ENCODE results near the gene FMN1. TPM values are rescaled to one million over a fixed set of nuclear protein-coding genes. Genes with fewer than 3 reads are reported as not detected.

The FMN1 gene
- total RNA-seq, 4 donors from 2014 or later: 2.6 to 6.6 (median 4.2) TPM

DNA sequence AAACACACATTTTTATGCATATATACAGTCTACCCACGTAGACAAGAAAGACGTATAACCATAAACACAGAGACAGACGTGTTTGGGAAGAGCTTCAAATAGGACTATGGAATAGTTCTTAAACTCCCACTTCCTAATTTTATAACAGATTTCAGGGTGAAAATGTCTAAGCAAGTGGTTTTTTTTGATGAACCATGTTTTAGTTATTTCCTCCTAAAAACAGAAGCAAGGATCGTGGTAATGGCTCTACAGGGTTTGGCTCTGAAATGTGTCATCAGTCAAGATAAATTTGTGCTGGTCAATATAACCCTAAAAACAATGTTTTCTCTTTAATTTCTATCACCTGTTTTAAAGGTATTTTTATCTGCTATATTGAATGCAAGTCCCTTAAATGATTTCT, 58.2 kb downstream of the FMN1 start:
- Histone ChIP-seq H3K9me3 (no peaks in the 10 kb centered on the region), H3K27ac (no peak overlapping the region), H3K36me3 (no peaks in the 10 kb centered on the region), H3K27me3 (no peaks in the 10 kb centered on the region), H3K4me3 (no peak overlapping the region), H3K4me1 (peaks cover 29 to 49% of the 10 kb centered on the region in 2 donors)
- DNase-seq (no peak), ATAC-seq (no peak)
- in situ Hi-C loops (cut with MboI; ENCODE audit: low sequenced_read_pairs in 4 of 4) (loop anchor here in 2 of 4 donors (10.0 to 25.0 kb wide), 2 partner anchors 112 to 474 kb away; no protein-coding TSS in a partner anchor), intact Hi-C loops (cut with DNase I; ENCODE audit: low total_unique reads) (loop anchor here (5.0 kb wide), 1 partner anchor 66 kb away; no protein-coding TSS in a partner anchor)
- no peak for TF ChIP-seq POLR2A (IDR thresholded peaks at IDR 0.05)
- TF ChIP-seq, protein P1, sequence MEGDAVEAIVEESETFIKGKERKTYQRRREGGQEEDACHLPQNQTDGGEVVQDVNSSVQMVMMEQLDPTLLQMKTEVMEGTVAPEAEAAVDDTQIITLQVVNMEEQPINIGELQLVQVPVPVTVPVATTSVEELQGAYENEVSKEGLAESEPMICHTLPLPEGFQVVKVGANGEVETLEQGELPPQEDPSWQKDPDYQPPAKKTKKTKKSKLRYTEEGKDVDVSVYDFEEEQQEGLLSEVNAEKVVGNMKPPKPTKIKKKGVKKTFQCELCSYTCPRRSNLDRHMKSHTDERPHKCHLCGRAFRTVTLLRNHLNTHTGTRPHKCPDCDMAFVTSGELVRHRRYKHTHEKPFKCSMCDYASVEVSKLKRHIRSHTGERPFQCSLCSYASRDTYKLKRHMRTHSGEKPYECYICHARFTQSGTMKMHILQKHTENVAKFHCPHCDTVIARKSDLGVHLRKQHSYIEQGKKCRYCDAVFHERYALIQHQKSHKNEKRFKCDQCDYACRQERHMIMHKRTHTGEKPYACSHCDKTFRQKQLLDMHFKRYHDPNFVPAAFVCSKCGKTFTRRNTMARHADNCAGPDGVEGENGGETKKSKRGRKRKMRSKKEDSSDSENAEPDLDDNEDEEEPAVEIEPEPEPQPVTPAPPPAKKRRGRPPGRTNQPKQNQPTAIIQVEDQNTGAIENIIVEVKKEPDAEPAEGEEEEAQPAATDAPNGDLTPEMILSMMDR (IDR thresholded peaks at IDR 0.05 in 4 of 5, conservative IDR thresholded peaks at IDR 0.05 in 1 of 5): no peak

DNA sequence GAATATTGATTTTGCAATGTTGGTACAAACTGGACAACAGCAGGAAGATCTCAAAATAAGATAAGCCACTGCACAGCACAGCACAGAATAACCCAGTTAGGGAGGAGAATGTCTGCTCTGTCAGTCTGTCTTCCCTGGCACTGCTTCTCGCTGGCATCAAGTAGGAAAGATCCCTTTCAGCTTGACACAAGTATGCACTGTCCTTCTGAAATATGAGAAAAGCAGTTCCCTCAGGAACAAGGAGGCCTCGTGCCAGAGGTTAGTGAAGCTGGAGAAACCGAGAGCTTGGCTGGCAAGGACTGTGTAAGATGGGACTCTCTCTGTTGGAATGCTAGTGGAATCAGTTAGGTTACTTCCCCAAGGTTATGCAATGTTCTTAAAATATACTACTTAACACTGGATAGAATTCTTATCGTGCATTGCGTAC, 59.1 kb downstream of the FMN1 start:
- in situ Hi-C loops (cut with MboI; ENCODE audit: low sequenced_read_pairs in 4 of 4) (loop anchor here in 2 of 4 donors (10.0 to 25.0 kb wide), 2 partner anchors 111 to 473 kb away; no protein-coding TSS in a partner anchor), intact Hi-C loops (cut with DNase I; ENCODE audit: low total_unique reads) (loop anchor here (5.0 kb wide), 1 partner anchor 67 kb away; no protein-coding TSS in a partner anchor)
- TF ChIP-seq, protein P1 (IDR thresholded peaks at IDR 0.05 in 4 of 5, conservative IDR thresholded peaks at IDR 0.05 in 1 of 5): no peak
- no peak for TF ChIP-seq POLR2A (IDR thresholded peaks at IDR 0.05)
- no peaks in the 10 kb centered on the region for H3K36me3 ChIP-seq
- ATAC-seq (peak; percentile 94 to 95), DNase-seq (peak; percentile 84 to 89)
- peak overlapping the region in 2 of 4 donors; percentile 41 to 54 for H3K27ac ChIP-seq
- H3K4me3 ChIP-seq: no peak overlapping the region
- no peaks in the 10 kb centered on the region for H3K27me3 ChIP-seq
- H3K9me3 ChIP-seq: no peaks in the 10 kb centered on the region
- peaks cover 29 to 51% of the 10 kb centered on the region in 2 donors for H3K4me1 ChIP-seq

DNA sequence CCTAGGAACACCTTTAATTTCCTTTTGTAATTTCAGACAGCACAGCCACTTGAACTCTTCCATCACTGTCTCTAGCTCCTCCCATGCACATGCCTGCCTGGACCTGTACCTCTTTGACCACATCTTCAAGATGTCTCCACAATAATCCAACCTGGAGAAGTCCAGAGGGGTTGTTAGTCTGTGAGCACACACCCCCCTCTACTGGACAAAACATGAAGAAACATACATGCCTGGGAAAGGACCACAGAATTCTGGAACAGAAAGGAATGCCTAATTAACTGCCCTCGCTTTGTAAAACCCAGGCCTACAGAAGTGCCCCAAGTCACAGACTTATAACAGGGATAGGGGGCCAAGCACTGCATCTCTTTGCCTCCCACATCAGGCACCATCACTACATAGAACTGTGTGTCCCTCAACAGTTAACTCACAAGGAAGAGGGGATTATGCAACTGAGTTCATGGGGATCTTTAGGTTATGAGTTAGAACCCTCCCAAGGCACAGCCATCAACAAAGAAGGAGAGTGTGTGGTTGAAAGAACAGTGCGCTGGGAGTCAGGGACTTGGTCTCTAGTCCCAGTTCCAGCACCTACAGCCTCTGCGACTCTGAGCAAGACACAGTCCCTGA, 61.7 kb downstream of the FMN1 start:
- no peaks in the 10 kb centered on the region for H3K27me3 ChIP-seq
- no peak for DNase-seq
- H3K27ac ChIP-seq: no peak overlapping the region
- no peaks in the 10 kb centered on the region for H3K9me3 ChIP-seq
- no peaks in the 10 kb centered on the region for H3K36me3 ChIP-seq
- peaks cover 29 to 46% of the 10 kb centered on the region in 2 donors for H3K4me1 ChIP-seq
- in situ Hi-C loops (cut with MboI; ENCODE audit: low sequenced_read_pairs in 4 of 4) (loop anchor here in 3 of 4 donors (5.0 to 25.0 kb wide), 5 partner anchors 36 to 471 kb away; no protein-coding TSS in a partner anchor), intact Hi-C loops (cut with DNase I; ENCODE audit: low total_unique reads) (loop anchor here (1.0 kb wide), 2 partner anchors 47 to 111 kb away; no protein-coding TSS in a partner anchor)
- TF ChIP-seq, protein P1 (IDR thresholded peaks at IDR 0.05 in 4 of 5, conservative IDR thresholded peaks at IDR 0.05 in 1 of 5): peak; percentile 41 to 71 (median 65)
- no peak for TF ChIP-seq POLR2A (IDR thresholded peaks at IDR 0.05)
- H3K4me3 ChIP-seq: no peak overlapping the region
- peak; percentile 49 to 53 for ATAC-seq

DNA sequence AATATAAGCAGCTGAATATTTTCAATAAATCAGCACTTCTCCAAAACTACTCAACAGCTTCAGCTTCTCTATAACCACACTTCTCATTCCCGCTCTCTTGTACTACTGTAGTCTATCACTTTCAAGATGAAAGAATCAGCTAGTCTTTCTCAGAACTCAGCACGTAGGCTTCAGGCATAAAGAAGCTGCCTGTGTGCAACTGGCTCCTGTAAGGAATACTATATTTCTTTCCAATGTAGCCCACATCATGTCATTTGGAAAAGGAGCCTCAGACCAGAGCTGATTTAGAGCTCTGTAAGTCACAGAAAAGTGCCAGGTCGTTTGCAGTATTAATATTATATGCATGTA, 62.3 kb downstream of the FMN1 start:
- in situ Hi-C loops (cut with MboI; ENCODE audit: low sequenced_read_pairs in 4 of 4) (loop anchor here in 3 of 4 donors (5.0 to 25.0 kb wide), 5 partner anchors 35 to 470 kb away; no protein-coding TSS in a partner anchor), intact Hi-C loops (cut with DNase I; ENCODE audit: low total_unique reads) (loop anchor here (1.0 kb wide), 2 partner anchors 46 to 110 kb away; no protein-coding TSS in a partner anchor)
- no peak for TF ChIP-seq POLR2A (IDR thresholded peaks at IDR 0.05)
- TF ChIP-seq, protein P1 (IDR thresholded peaks at IDR 0.05 in 4 of 5, conservative IDR thresholded peaks at IDR 0.05 in 1 of 5): no peak
- Histone ChIP-seq H3K9me3 (no peaks in the 10 kb centered on the region), H3K36me3 (no peaks in the 10 kb centered on the region), H3K27ac (no peak overlapping the region), H3K27me3 (no peaks in the 10 kb centered on the region), H3K4me3 (no peak overlapping the region), H3K4me1 (peaks cover 24 to 45% of the 10 kb centered on the region in 2 donors)
- DNase-seq: no peak
- ATAC-seq: no peak

All from gastrocnemius medialis (tissue), 4 donors.